GM18519 (cell line): ENCODE measurements around the gene MBP.

Experiments
- ATAC-seq: cut with Tn5 transposase; IDR thresholded peaks from one replicate; pipeline ENCODE4 v1.9.1; 2021; ENCODE audit warnings: mild to moderate bottlenecking, moderate library complexity; ENCODE audit not compliant: unreplicated experiment, low FRiP score

MBP gene

DNA sequence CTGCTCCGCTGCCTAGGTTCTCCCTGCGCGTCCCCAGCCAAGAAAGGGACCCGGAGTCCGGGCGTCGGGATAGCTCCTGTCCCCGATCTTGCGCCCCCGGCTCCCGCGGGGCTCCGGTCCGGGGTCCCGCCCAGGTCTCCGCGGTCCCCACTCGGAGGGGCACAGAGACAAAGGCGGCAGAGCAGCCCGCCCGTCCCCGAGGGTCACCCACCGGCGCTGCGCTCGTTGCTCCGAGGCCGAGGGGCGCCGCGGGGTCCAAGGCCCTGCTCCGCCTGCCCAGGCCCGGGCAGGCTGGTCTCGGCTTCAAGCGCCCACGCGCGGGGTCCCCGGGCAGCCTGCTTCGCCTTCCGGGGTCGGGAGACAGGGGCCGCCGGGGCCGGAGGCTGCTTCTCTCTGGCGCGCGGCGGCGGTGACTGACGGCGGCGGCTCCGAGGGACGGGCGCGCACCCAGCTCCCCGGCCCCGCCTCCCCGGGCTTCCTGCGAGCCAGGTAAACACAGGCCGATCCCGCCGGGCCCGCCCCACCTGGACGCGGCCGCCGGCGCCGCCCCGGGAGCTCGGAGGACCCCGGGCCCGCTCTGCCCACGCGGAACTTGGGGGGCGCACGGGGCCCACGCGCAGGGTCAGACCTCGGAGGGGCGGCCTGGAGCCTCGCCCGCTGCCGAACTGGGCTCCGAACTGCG, at the start of gene MBP:
Gene MBP, minus strand, starts transcription at position 415 of the 682 bp plus-strand sequence. CDS start 27,522 bp downstream, outside the sequence.
- peak; percentile 40 for ATAC-seq

DNA sequence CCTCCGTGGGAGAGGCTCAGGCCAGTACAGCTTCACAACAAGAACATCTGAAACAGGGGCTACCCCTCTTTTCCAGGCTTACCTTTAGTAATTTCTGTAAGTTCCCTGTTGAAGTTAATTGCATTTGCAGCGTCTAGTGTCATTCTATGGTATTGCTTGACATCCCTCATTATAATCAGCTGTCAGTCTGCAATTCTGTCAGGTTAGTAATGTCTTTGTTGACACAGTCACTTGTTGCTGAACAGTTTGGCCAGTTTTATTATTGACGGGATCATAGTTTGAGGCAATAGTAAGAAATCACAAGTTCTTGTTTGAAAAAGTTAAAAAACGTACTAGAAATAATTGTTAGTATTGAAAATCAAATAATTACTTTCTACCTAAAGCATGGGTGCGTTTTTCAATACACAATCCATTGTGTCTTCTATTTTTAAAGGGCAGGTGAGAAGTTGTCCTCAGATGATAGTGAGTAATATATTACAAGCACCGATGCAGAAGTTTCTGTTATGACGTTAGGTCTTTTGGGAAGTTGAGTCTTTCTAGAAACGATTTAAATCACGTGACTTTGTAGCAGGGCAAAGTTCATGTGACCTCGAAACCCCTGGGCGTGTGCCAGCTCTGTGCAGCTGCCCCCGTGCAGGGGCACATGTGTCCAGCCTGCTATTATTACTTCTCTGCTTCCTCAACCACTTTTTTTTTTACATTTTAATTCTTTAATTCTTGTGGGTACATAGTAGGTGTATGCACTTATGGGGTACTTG, 49.5 kb upstream of the MBP start:
- ATAC-seq: no peak

GRCh38 chr18:77178559-77178958, 46.0 kb upstream of the MBP start:
- no peak for ATAC-seq

GRCh38 chr18:77177009-77177408, 44.4 kb upstream of the MBP start:
- ATAC-seq: no peak

GRCh38 chr18:77173275-77174030, 40.9 kb upstream of the MBP start:
- ATAC-seq: no peak

DNA sequence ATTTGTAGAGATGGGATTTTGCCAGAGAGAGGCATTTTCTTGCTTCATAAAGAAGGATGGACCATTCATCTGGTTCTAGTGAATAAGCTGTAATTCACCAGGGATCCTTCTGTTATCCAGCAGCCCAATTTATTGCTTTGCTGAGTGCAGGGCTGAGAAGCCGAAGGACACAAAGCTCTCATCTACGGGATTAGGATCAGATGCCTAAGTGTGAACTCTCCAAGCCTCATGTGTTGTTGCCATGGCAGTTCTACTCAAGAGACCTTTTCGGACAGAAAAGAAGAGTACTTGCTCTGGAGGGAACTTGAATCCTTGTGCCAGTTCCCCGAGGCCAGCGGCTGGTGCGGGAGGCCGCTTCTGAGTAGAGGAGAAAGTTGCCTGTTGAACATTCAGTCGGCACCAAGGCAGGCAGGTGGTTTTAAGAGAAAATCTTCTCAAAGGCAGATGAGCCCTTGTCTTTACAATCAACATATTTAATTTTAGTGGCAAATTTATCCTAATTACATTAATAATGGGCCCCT, 38.4 kb upstream of the MBP start:
- no peak for ATAC-seq

GRCh38 chr18:77168811-77169311, 36.3 kb upstream of the MBP start:
- ATAC-seq: no peak

DNA sequence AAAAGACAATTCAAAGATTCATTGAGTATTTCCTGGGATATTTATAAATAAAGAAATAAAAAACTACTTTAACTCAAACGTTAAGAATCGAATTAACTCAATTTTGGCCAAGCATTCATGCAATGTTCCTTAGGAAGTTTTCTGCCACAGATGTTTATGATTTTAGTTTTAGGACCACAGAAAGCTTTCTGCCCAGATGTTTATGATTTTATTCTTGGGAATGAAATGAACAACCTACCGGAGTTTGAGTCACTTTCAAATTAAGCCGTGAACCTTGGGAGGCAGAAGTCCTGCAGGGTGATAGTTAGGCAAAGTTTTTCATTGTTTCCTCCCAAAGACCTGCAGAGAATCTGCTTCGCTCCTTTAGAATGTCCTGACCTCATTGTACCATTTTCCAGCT, 34.7 kb upstream of the MBP start:
- ATAC-seq: no peak

- no peak for ATAC-seq
Observed at GRCh38 chr18:77166523-77166922, 33.9 kb upstream of the MBP start.

GRCh38 chr18:77165503-77166188, 33.1 kb upstream of the MBP start:
- ATAC-seq: no peak

DNA sequence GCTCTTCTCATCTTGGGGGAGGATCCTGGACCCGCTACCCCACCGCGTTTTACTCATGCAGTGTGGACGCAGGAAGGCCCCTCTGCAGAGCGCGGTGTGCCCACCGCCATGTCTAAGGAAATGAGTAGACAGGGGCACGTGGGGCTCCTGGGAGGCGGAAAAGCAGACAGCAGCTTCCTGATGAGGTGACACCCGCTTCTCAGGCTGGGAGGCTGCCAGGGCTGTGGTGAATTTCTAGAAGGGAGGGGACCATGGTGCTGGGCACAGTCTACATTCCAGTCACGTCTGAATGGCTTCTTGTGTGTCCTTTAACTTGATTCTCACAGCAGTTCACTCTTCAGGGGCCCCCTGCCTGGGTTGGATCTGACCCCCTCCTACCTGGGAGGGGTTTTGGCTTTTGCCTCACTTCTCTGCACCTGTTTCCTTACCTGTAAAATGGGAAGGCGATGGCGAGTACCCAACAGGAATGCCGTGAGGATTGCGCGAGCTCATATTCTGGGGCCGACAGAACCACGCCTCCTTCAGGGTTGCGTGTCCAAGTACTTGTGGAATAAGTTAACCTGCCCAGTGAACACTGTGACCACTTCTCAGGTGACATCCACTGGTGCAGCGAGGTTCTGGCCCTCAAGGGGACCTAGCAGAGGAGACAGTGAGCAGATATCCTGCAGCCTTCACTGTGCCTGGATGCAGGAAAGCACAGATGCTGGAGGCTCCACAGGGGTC, 32.3 kb upstream of the MBP start:
- ATAC-seq: no peak

DNA sequence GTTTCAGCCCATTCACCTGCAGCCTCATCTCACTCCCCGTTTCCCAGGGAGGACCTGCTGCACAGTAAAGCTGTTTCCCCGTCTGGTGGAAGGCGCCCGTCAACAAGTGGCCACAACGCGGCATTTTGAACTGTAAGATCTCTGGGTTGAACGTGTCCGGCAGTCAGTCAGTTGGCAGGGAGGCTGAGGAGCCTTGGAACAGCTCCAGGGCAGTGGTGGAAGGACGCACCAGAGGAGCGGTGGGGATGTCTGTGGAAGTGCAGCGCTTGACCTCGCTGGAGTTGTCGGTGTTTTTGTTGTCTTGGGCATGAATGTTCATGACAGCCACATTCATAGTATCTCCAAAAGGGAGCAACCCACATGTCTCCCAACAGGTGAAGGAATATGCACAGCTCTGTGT, 31.4 kb upstream of the MBP start:
- no peak for ATAC-seq

DNA sequence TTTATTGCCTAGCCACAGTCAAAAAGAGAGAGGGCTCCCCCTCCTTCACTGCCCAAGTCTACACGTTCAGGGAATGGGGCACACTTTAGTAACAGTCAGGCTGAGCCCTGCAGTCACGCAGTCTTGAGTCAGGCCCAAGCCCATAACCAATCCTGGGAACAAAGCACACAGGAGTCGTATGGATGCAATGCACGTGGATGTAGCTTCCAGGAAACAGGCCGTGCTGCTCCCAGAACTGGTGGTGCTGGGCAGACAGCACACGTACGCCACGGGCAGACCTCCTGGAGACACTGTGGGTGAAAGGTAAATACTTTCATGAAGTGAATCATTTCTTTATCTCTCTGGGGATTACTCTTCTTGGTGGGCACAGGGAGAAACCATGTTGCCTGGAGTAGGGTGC, 30.0 kb upstream of the MBP start:
- no peak for ATAC-seq

- no peak for ATAC-seq
Observed at GRCh38 chr18:77161961-77162360, 29.4 kb upstream of the MBP start.

DNA sequence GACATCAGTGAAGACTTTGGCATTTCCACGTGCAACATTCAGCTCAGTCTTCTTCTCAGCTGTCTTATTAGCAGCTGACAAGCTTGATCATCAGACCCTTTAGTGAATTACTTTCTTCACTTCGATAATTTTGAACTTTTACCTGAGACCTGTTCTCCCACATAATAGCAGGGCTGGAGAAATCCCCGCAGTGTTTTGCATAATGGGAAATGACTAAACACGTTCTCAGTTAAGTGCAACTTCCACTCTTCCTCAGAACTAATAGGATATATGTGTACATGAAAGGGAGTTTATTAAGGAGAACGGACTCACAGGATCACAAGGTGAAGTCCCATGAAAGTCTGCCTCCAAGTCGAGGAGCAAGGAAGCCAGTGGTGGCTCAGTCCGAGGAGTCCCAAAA, 28.8 kb upstream of the MBP start:
- ATAC-seq: no peak

- no peak for ATAC-seq
Observed at GRCh38 chr18:77160515-77160914, 27.9 kb upstream of the MBP start.

DNA sequence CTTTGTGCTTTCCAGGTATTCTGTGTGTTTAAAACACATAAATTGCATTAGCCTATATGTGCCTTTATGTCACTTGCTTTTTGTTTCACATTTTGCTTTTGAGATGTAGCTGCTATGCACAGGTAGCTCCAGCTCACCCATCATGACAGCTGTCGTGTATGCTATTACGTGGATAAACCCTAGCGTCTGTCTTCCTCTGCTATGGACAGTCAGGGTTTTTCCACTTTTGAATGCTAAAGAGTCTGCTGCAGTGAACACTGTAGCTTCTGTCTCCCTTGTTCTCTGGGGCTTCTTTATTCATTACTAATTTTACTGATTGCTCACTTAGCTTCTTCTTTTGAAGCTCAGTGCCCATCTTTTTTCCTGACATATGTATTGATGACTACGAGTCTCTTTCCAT, 24.7 kb upstream of the MBP start:
- peak; percentile 41 for ATAC-seq

DNA sequence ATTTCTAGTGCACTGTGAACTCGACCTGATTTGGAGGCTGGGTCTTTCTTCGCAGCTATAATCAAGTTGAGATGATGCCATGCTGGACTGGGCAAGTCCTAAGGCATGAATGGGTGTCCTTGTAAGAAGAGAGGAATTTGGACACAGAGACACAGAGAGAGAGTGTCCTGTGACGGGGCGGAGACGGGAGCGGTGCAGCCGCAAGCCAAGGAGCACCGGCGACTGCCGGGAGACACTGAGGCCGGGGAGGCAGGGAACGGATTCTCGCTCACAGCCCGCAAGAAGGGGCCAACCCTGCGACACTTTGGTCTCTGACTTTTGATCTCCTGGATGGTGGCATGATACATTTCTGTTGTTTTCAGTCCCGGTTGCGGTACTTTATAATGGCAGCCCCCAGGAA, 22.4 kb upstream of the MBP start:
- no peak for ATAC-seq

GRCh38 chr18:77153404-77153803, 20.8 kb upstream of the MBP start:
- no peak for ATAC-seq
